ENCODE data around the gene CCDC63.

CCDC63 gene

GRCh38 chr12:110893956-110894355, 47.2 kb downstream of the CCDC63 start:
- TF ChIP-seq CTCF (IDR thresholded peaks at IDR 0.05; ENCODE audit: insufficient read depth, low read length, missing control alignments), result no peak
- no peak for DNase-seq (ENCODE audit: low read depth, low spot score)
- CTCF ChIA-PET, result interaction anchor here (0.8 to 6.9 kb wide), 22 partner anchors 8 to 558 kb away, joined by 3 to 48 read pairs (median 4); partner anchors contain the start of genes ARPC3 and CCDC63
- no peak overlapping the region for H3K4me3 ChIP-seq (ENCODE audit: low read depth, low read length)
- POLR2A ChIA-PET, result no interaction called here

- ChIA-PET CTCF (interaction anchor here (0.8 to 6.9 kb wide), 6 partner anchors 11 to 422 kb away, joined by 3 to 48 read pairs (median 8); no protein-coding TSS in a partner anchor), POLR2A (no interaction called here)
- DNase-seq (ENCODE audit: low read depth, low spot score), result no peak
- H3K4me3 ChIP-seq (ENCODE audit: low read depth, low read length), result no peak overlapping the region
- no peak for TF ChIP-seq CTCF (IDR thresholded peaks at IDR 0.05; ENCODE audit: insufficient read depth, low read length, missing control alignments)
Observed at GRCh38 chr12:110896559-110896958, 49.8 kb downstream of the CCDC63 start.

GRCh38 chr12:110901401-110901800, 54.6 kb downstream of the CCDC63 start:
- no peak for TF ChIP-seq CTCF (IDR thresholded peaks at IDR 0.05; ENCODE audit: insufficient read depth, low read length, missing control alignments)
- no peak for DNase-seq (ENCODE audit: low read depth, low spot score)
- ChIA-PET POLR2A (no interaction called here), CTCF (no interaction called here)
- no peak overlapping the region for H3K4me3 ChIP-seq (ENCODE audit: low read depth, low read length)

GRCh38 chr12:110903511-110903910, 56.7 kb downstream of the CCDC63 start:
- CTCF ChIA-PET, result interaction anchor here (3.1 kb wide), 1 partner anchor 9 kb away, joined by 15 read pairs; no protein-coding TSS in a partner anchor
- TF ChIP-seq CTCF (IDR thresholded peaks at IDR 0.05; ENCODE audit: insufficient read depth, low read length, missing control alignments), result no peak
- POLR2A ChIA-PET, result no interaction called here
- no peak overlapping the region for H3K4me3 ChIP-seq (ENCODE audit: low read depth, low read length)
- DNase-seq (ENCODE audit: low read depth, low spot score), result no peak

- TF ChIP-seq CTCF (IDR thresholded peaks at IDR 0.05; ENCODE audit: insufficient read depth, low read length, missing control alignments), result no peak
- H3K4me3 ChIP-seq (ENCODE audit: low read depth, low read length), result no peak overlapping the region
- ChIA-PET CTCF (interaction anchor here (1.8 to 3.1 kb wide), 2 partner anchors 12 to 18 kb away, joined by 4 to 15 read pairs; no protein-coding TSS in a partner anchor), POLR2A (no interaction called here)
- no peak for DNase-seq (ENCODE audit: low read depth, low spot score)
Observed at GRCh38 chr12:110906083-110906482, 59.3 kb downstream of the CCDC63 start.

GRCh38 chr12:110906516-110906915, 59.7 kb downstream of the CCDC63 start:
- CTCF ChIA-PET, result interaction anchor here (1.0 to 1.8 kb wide), 2 partner anchors 19 to 393 kb away, joined by 3 to 4 read pairs; no protein-coding TSS in a partner anchor
- TF ChIP-seq CTCF (IDR thresholded peaks at IDR 0.05; ENCODE audit: insufficient read depth, low read length, missing control alignments), result no peak
- POLR2A ChIA-PET, result no interaction called here
- H3K4me3 ChIP-seq (ENCODE audit: low read depth, low read length), result no peak overlapping the region
- DNase-seq (ENCODE audit: low read depth, low spot score), result no peak
